K562 (cell line): Measurements from ENCODE around the gene GNG14. TPM values are rescaled to one million over a fixed set of nuclear protein-coding genes. Genes with fewer than 3 reads are reported as not detected.

Experiments
- ATAC-seq: fragments of 200-7000 bp; cut with Tn5 transposase; 3 replicates; pipeline ENCODE4 v1.9.1; 2020; ENCODE audit warnings: moderate library complexity
- BruUV-seq: library from RNA; stranded (reverse); fragments of 400-500 nt; replicated peaks from 2 replicates; lab custom pipeline; 2021; lab: Mats Ljungman, UMichigan
- CTCF ChIA-PET: fragments of 300-600 bp; formaldehyde crosslinking; extraction: SDS; loops from one replicate; lab custom pipeline; 2021; ENCODE audit warnings: low intra/inter-chr PET ratio; lab: Yijun Ruan, JAX
- POLR2A ChIA-PET: fragments of 300-600, 350-650 bp; sonication (Branson Sonifier 250); formaldehyde crosslinking; extraction: SDS; loops from one replicate; lab custom pipeline; 2021; ENCODE audit warnings: antibody characterized with exemption, inconsistent platforms; lab: Yijun Ruan, JAX
- DNase-seq, 4 experiments: peaks; one replicate each; pipeline versions ENCODE4 v3.0.0 to v3.0.0-alpha.2; 2011 to 2018; ENCODE audit warnings: low spot score in 3 of 4, mixed read lengths in 3 of 4; ENCODE audit errors: extremely low read depth in 1 of 4
- FAIRE-seq: peaks from 2 replicates; lab custom pipeline; 2011; peaks lifted over from hg19 to GRCh38; lab: Jason Lieb, UNC
- H2AFZ ChIP-seq: 2 replicates; pipeline ENCODE4 v1.6.0; 2011; ENCODE audit warnings: low read depth, low read length, control low read depth, inconsistent platforms
- H3K27ac ChIP-seq: fragments of 200-600 bp; 3 replicates; pipeline ENCODE4 v1.8.0; 2011; ENCODE audit warnings: low read depth, mild to moderate bottlenecking, control low read depth, inconsistent platforms, low read length, moderate library complexity, mixed read lengths; ENCODE audit errors: extremely low read depth
- H3K27me3 ChIP-seq, 2 experiments: fragments of 300-600 bp in 1 of 2; 2 replicates in 1 of 2; 3 replicates in 1 of 2; pipeline versions ENCODE4 v1.6.0 to v1.8.0; 2011; ENCODE audit warnings: inconsistent platforms in 2 of 2, low read length in 2 of 2, mild to moderate bottlenecking in 1 of 2, mixed read lengths in 1 of 2, moderate library complexity in 1 of 2; ENCODE audit not compliant: control insufficient read depth in 2 of 2, insufficient read depth in 2 of 2
- H3K36me3 ChIP-seq: fragments of 300-600 bp; 3 replicates; pipeline ENCODE4 v1.8.0; 2011; ENCODE audit warnings: mild to moderate bottlenecking, low read length, inconsistent platforms; ENCODE audit not compliant: control insufficient read depth, insufficient read depth
- H3K4me1 ChIP-seq, 2 experiments: fragments of 200-600 bp in 1 of 2; replicated peaks in 1 of 2; 2 replicates in 1 of 2; 3 replicates in 1 of 2; pipeline versions ENCODE4 v1.5.1 to v1.8.0; 2011; ENCODE audit warnings: inconsistent platforms in 2 of 2, low read length in 2 of 2, mild to moderate bottlenecking in 1 of 2, mixed read lengths in 1 of 2, moderate library complexity in 1 of 2; ENCODE audit not compliant: control insufficient read depth in 2 of 2, insufficient read depth in 2 of 2
- H3K4me2 ChIP-seq: 2 replicates; pipeline ENCODE4 v1.6.1; 2011; ENCODE audit warnings: low read length, control low read depth, inconsistent platforms, mixed read lengths; ENCODE audit not compliant: insufficient read depth
- H3K4me3 ChIP-seq: fragments of 200-600 bp; sonication (generic), shearing (Covaris generic); 2 replicates; pipeline ENCODE4 v1.5.1; 2016; ENCODE audit warnings: control low read depth, inconsistent platforms
- H3K79me2 ChIP-seq: fragments of 200-600 bp; 3 replicates; pipeline ENCODE4 v1.8.0; 2011; ENCODE audit warnings: low read length, inconsistent platforms; ENCODE audit not compliant: control insufficient read depth, insufficient read depth
- H3K9ac ChIP-seq, 2 experiments: 2 replicates each; pipeline versions ENCODE4 v1.6.0 to v1.6.1; 2011; ENCODE audit warnings: low read depth in 2 of 2, low read length in 2 of 2, control low read depth in 1 of 2, inconsistent platforms in 1 of 2, mild to moderate bottlenecking in 1 of 2, mixed read lengths in 1 of 2; ENCODE audit not compliant: insufficient read depth in 1 of 2
- H3K9me1 ChIP-seq: one replicate; pipeline ENCODE4 v1.6.0; 2011; ENCODE audit warnings: inconsistent platforms, mild to moderate bottlenecking, low read length, moderate library complexity; ENCODE audit not compliant: control insufficient read depth, insufficient read depth
- H3K9me3 ChIP-seq: replicated peaks from 2 replicates; pipeline ENCODE4 v1.5.1; 2011; ENCODE audit warnings: low read depth, low read length, inconsistent platforms; ENCODE audit not compliant: control insufficient read depth, insufficient read depth
- H4K20me1 ChIP-seq: replicated peaks from 2 replicates; pipeline ENCODE4 v1.6.1; 2011; ENCODE audit warnings: low read length, inconsistent platforms, mixed read lengths; ENCODE audit not compliant: control insufficient read depth, insufficient read depth
- GTF2A2 ChIP-seq: IDR thresholded peaks from 2 replicates; pipeline ENCODE4 v1.6.1; 2016; ENCODE audit warnings: mild to moderate bottlenecking, missing genetic modification characterization, missing compliant biosample characterization
- LCOR ChIP-seq: sonication (generic); formaldehyde crosslinking; IDR thresholded peaks from 2 replicates; pipeline ENCODE4 v1.8.0; 2022; ENCODE audit warnings: mild to moderate bottlenecking, missing genetic modification reagents
- MLX ChIP-seq, 2 experiments: fragments of 450-650 bp in 1 of 2; sonication (generic) in 1 of 2; formaldehyde crosslinking; conservative IDR thresholded peaks; 2 replicates each; pipeline versions ENCODE4 v1.4.0 to v1.8.1; 2020 to 2022; ENCODE audit warnings: mild to moderate bottlenecking in 1 of 2, missing genetic modification reagents in 1 of 2
- ZC3H4 ChIP-seq: sonication (generic); formaldehyde crosslinking; IDR thresholded peaks from 2 replicates; pipeline ENCODE4 v1.9.0; 2021; ENCODE audit warnings: missing genetic modification reagents, borderline replicate concordance
- ZFX ChIP-seq: sonication (generic); formaldehyde crosslinking; IDR thresholded peaks from 2 replicates; pipeline ENCODE4 v1.8.0; 2022; ENCODE audit warnings: mild to moderate bottlenecking, missing genetic modification reagents, moderate library complexity
- ZNF395 ChIP-seq: fragments of 200-800 bp; sonication (Bioruptor generic); IDR thresholded peaks from 2 replicates; pipeline ENCODE4 v1.6.1; 2017; ENCODE audit warnings: missing genetic modification characterization, missing compliant biosample characterization
- WGBS: fragments of 100-300 bp; shearing (Covaris generic); methylation state at CpG from one replicate; pipeline ENCODE4 v1.1.6; 2016; ENCODE audit warnings: low coverage, mixed read lengths; ENCODE audit not compliant: insufficient coverage; ENCODE audit errors: missing lambda C conversion rate; 5-methylcytosine and 5-hydroxymethylcytosine counted together
- in situ Hi-C: fragments of 300-500 bp; cut with MboI; formaldehyde crosslinking; loops from 4 replicates; pipeline ENCODE4 v1.15.0; 2018; ENCODE audit warnings: inconsistent platforms, mixed read lengths
- intact Hi-C: fragments of 100-400 bp; cut with micrococcal nuclease; formaldehyde crosslinking; loops from 2 replicates; pipeline ENCODE4 v1.14.2; 2022
- polyA plus RNA-seq, 8 experiments: library from polyadenylated mRNA; depleted of rRNA in 4 of 8; stranded (reverse) in 5 of 8; unstranded in 3 of 8; fragments of >200 nt; fragmentation: Nextera tagmentation in 2 of 8; fragmentation: Illumina TruSeq in 1 of 8; extraction: Ambion mirVana in 2 of 8; extraction: Trizol in 1 of 8; gene quantifications; 2 replicates each; pipeline versions ENCODE4 v1.2.1 to v1.2.3, GENCODE V29; 2011 to 2014; ENCODE audit warnings: inconsistent platforms in 1 of 8, missing spikeins in 1 of 8
- small RNA-seq: library from RNA; depleted of rRNA; stranded (forward); fragments of <200 nt; gene quantifications from one replicate; pipeline ENCODE3, GENCODE V24; 2014
- total RNA-seq, 7 experiments: library from RNA; depleted of rRNA in 6 of 7; stranded (reverse); fragments of >200 nt in 6 of 7; fragmentation: Illumina TruSeq in 2 of 7; extraction: Trizol in 2 of 7; gene quantifications; 2 replicates each; pipeline versions ENCODE4 v1.2.1 to v1.2.3, GENCODE V29; 2011 to 2021; ENCODE audit warnings: low replicate concordance in 1 of 7
- TF ChIP-seq, protein P1 (sequence below): sonication (generic); formaldehyde crosslinking; IDR thresholded peaks from 2 replicates; pipeline ENCODE4 v1.5.0; 2020; ENCODE audit warnings: missing genetic modification reagents

Gene GNG14
- total and polyA plus RNA-seq, 9 of the 15 experiments (the other 6 are each of a cell fraction or from before 2014, with no cell fraction given): not detected

GRCh38 chr19:12737835-12738351 lies 50.1 kb downstream of the GNG14 start:
- peak; percentile 15; the same call in 1 of the 2 replicates for TF ChIP-seq ZFX (CRISPR knock-in tag)
- peak; percentile 52; the same call in 1 of the 2 replicates for TF ChIP-seq ZNF395 (CRISPR knock-in tag)
- TF ChIP-seq LCOR: no peak; the same call in 1 of the 2 replicates
- TF ChIP-seq MLX (CRISPR knock-in tag; conservative IDR thresholded peaks at IDR 0.05): no peak
- TF ChIP-seq, protein P1, sequence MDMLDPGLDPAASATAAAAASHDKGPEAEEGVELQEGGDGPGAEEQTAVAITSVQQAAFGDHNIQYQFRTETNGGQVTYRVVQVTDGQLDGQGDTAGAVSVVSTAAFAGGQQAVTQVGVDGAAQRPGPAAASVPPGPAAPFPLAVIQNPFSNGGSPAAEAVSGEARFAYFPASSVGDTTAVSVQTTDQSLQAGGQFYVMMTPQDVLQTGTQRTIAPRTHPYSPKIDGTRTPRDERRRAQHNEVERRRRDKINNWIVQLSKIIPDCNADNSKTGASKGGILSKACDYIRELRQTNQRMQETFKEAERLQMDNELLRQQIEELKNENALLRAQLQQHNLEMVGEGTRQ: peak; percentile 54; the same call in 1 of the 2 replicates
- TF ChIP-seq ZC3H4 (CRISPR knock-in tag): 0 out of 2 replicates have a peak, but pooled peaks have one; percentile 13
- TF ChIP-seq GTF2A2 (tag): no peak
- Histone ChIP-seq H2AFZ (peak overlapping the region; percentile 94; the same call in 1 of the 2 replicates), H3K4me3 (peak overlapping the region; percentile 63), H3K9me1 (no peaks in the 10 kb centered on the region), H3K4me2 (peak overlapping the region; percentile 99), H3K9ac (peak overlapping the region; percentile 90 to 93), H3K36me3 (peaks cover 32% of the 10 kb centered on the region; the same call in 2 of the 3 replicates), H3K27me3 (no peaks in the 10 kb centered on the region), H3K4me1 (peaks cover 7 to 18% of the 10 kb centered on the region in 2 experiments), H4K20me1 (peaks cover 10% of the 10 kb centered on the region), H3K9me3 (no peaks in the 10 kb centered on the region), H3K79me2 (peaks cover 42% of the 10 kb centered on the region), H3K27ac (peak overlapping the region; percentile 97)
- DNase-seq (no peak), FAIRE-seq (no peak), ATAC-seq (no peak)
- BruUV-seq: TSS peak; percentile 79
- ChIA-PET CTCF (interaction anchor here (0.6 kb wide), 1 partner anchor 101 kb away, joined by 3 read pairs; the partner anchor contains the start of gene MAST1), POLR2A (interaction anchor here (0.6 to 2.2 kb wide), 6 partner anchors 9 to 1040 kb away, joined by 3 to 10 read pairs (median 6); partner anchors contain the start of genes JUNB and TNPO2)
- intact Hi-C loops: no loop called here
- in situ Hi-C loops: no loop called here
- 7% methylated on average over 13 of the region's 13 CpGs for WGBS

Small RNAs within 50 kb of the gene (small RNA-seq; reads per million reads assigned to genes)
- gene SNORD41: 210 reads per million, percentile 99 among the genes with 10 or more reads in this experiment

Other genes starting within 250 kb of the GNG14 start
Only the 7 nearest of the 25 such genes appear.
- 19.3 and 21.6 TPM in 2 replicates for gene MAN2B1, start 21.3 kb upstream of the GNG14 start, total RNA-seq (2014; rRNA removed)
- gene MAN2B1, start 21.3 kb upstream of the GNG14 start, total RNA-seq (2014; rRNA removed; fragmentation: Illumina TruSeq; extraction: Trizol): 5.3 and 6.6 TPM in 2 replicates
- gene MAN2B1, start 21.3 kb upstream of the GNG14 start, total RNA-seq (2015; rRNA removed; fragmentation: Illumina TruSeq; extraction: Trizol): 10.1 and 11.6 TPM in 2 replicates
- gene MAN2B1, start 21.3 kb upstream of the GNG14 start, total RNA-seq (2021): 33.8 and 34.0 TPM in 2 replicates
- 8.1 and 12.5 TPM in 2 replicates for gene MAN2B1, start 21.3 kb upstream of the GNG14 start, polyA plus RNA-seq (2011; rRNA removed)
- gene MAN2B1, start 21.3 kb upstream of the GNG14 start, polyA plus RNA-seq (2014; fragmentation: Illumina TruSeq; extraction: Trizol): 11.4 and 18.0 TPM in 2 replicates
- under 1 TPM; 0.59 to 0.63 TPM for gene MAN2B1, start 21.3 kb upstream of the GNG14 start, polyA plus RNA-seq (2014; fragmentation: Nextera tagmentation; extraction: Ambion mirVana)
- 14.2 and 14.7 TPM in 2 replicates for gene MAN2B1, start 21.3 kb upstream of the GNG14 start, polyA plus RNA-seq (2014; rRNA removed)
- 19.7 and 21.3 TPM in 2 replicates for gene WDR83, start 21.2 kb upstream of the GNG14 start, total RNA-seq (2014; rRNA removed)
- 3.1 and 4.0 TPM in 2 replicates for gene WDR83, start 21.2 kb upstream of the GNG14 start, total RNA-seq (2014; rRNA removed; fragmentation: Illumina TruSeq; extraction: Trizol)
- gene WDR83, start 21.2 kb upstream of the GNG14 start, total RNA-seq (2015; rRNA removed; fragmentation: Illumina TruSeq; extraction: Trizol): 9.3 and 9.5 TPM in 2 replicates
- gene WDR83, start 21.2 kb upstream of the GNG14 start, total RNA-seq (2021): 16.7 and 17.7 TPM in 2 replicates
- gene WDR83, start 21.2 kb upstream of the GNG14 start, polyA plus RNA-seq (2011; rRNA removed): 4.2 and 4.7 TPM in 2 replicates
- gene WDR83, start 21.2 kb upstream of the GNG14 start, polyA plus RNA-seq (2014; fragmentation: Illumina TruSeq; extraction: Trizol): 3.9 and 9.8 TPM in 2 replicates
- 1 to 10 TPM in 1 of 2 experiments, under 1 TPM in 1; 0.52 to 2.9 TPM for gene WDR83, start 21.2 kb upstream of the GNG14 start, polyA plus RNA-seq (2014; fragmentation: Nextera tagmentation; extraction: Ambion mirVana)
- gene WDR83, start 21.2 kb upstream of the GNG14 start, polyA plus RNA-seq (2014; rRNA removed): 13.9 and 17.5 TPM in 2 replicates
- 90.2 and 99.2 TPM in 2 replicates for gene DHPS, start 6.1 kb upstream of the GNG14 start, total RNA-seq (2014; rRNA removed)
- 55.7 and 56.5 TPM in 2 replicates for gene DHPS, start 6.1 kb upstream of the GNG14 start, total RNA-seq (2014; rRNA removed; fragmentation: Illumina TruSeq; extraction: Trizol)
- 61.0 and 62.6 TPM in 2 replicates for gene DHPS, start 6.1 kb upstream of the GNG14 start, total RNA-seq (2015; rRNA removed; fragmentation: Illumina TruSeq; extraction: Trizol)
- gene DHPS, start 6.1 kb upstream of the GNG14 start, total RNA-seq (2021): 94.8 and 98.8 TPM in 2 replicates
- gene DHPS, start 6.1 kb upstream of the GNG14 start, polyA plus RNA-seq (2011; rRNA removed): 81.0 and 120 TPM in 2 replicates
- gene DHPS, start 6.1 kb upstream of the GNG14 start, polyA plus RNA-seq (2014; fragmentation: Illumina TruSeq; extraction: Trizol): 79.9 and 80.2 TPM in 2 replicates
- gene DHPS, start 6.1 kb upstream of the GNG14 start, polyA plus RNA-seq (2014; fragmentation: Nextera tagmentation; extraction: Ambion mirVana): 10 to 100 TPM; 47.1 to 54.1 TPM
- gene DHPS, start 6.1 kb upstream of the GNG14 start, polyA plus RNA-seq (2014; rRNA removed): 102 and 110 TPM in 2 replicates
- 15.9 and 18.0 TPM in 2 replicates for gene FBXW9, start 8.6 kb downstream of the GNG14 start, total RNA-seq (2014; rRNA removed)
- gene FBXW9, start 8.6 kb downstream of the GNG14 start, total RNA-seq (2014; rRNA removed; fragmentation: Illumina TruSeq; extraction: Trizol): 2.0 TPM in 2 replicates
- 6.0 and 6.2 TPM in 2 replicates for gene FBXW9, start 8.6 kb downstream of the GNG14 start, total RNA-seq (2015; rRNA removed; fragmentation: Illumina TruSeq; extraction: Trizol)
- 16.8 and 17.3 TPM in 2 replicates for gene FBXW9, start 8.6 kb downstream of the GNG14 start, total RNA-seq (2021)
- gene FBXW9, start 8.6 kb downstream of the GNG14 start, polyA plus RNA-seq (2011; rRNA removed): 9.4 and 12.4 TPM in 2 replicates
- 3.6 and 9.1 TPM in 2 replicates for gene FBXW9, start 8.6 kb downstream of the GNG14 start, polyA plus RNA-seq (2014; fragmentation: Illumina TruSeq; extraction: Trizol)
- gene FBXW9, start 8.6 kb downstream of the GNG14 start, polyA plus RNA-seq (2014; fragmentation: Nextera tagmentation; extraction: Ambion mirVana): 1 to 10 TPM in 1 of 2 experiments, under 1 TPM in 1; 0.23 to 1.3 TPM
- 19.0 and 21.7 TPM in 2 replicates for gene FBXW9, start 8.6 kb downstream of the GNG14 start, polyA plus RNA-seq (2014; rRNA removed)
- gene TNPO2, start 35.9 kb downstream of the GNG14 start, total RNA-seq (2014; rRNA removed): 25.7 and 36.2 TPM in 2 replicates
- 30.0 and 40.3 TPM in 2 replicates for gene TNPO2, start 35.9 kb downstream of the GNG14 start, total RNA-seq (2014; rRNA removed; fragmentation: Illumina TruSeq; extraction: Trizol)
- 53.8 and 55.5 TPM in 2 replicates for gene TNPO2, start 35.9 kb downstream of the GNG14 start, total RNA-seq (2015; rRNA removed; fragmentation: Illumina TruSeq; extraction: Trizol)
- gene TNPO2, start 35.9 kb downstream of the GNG14 start, total RNA-seq (2021): 107 and 126 TPM in 2 replicates
- gene TNPO2, start 35.9 kb downstream of the GNG14 start, polyA plus RNA-seq (2011; rRNA removed): 88.4 and 110 TPM in 2 replicates
- 66.6 and 67.0 TPM in 2 replicates for gene TNPO2, start 35.9 kb downstream of the GNG14 start, polyA plus RNA-seq (2014; fragmentation: Illumina TruSeq; extraction: Trizol)
- gene TNPO2, start 35.9 kb downstream of the GNG14 start, polyA plus RNA-seq (2014; fragmentation: Nextera tagmentation; extraction: Ambion mirVana): 1 to 10 TPM; 6.0 to 6.3 TPM
- gene TNPO2, start 35.9 kb downstream of the GNG14 start, polyA plus RNA-seq (2014; rRNA removed): 78.0 and 80.9 TPM in 2 replicates
- 375 and 478 TPM in 2 replicates for gene TRIR, start 46.7 kb downstream of the GNG14 start, total RNA-seq (2014; rRNA removed)
- 97.4 and 105 TPM in 2 replicates for gene TRIR, start 46.7 kb downstream of the GNG14 start, total RNA-seq (2014; rRNA removed; fragmentation: Illumina TruSeq; extraction: Trizol)
- 127 and 137 TPM in 2 replicates for gene TRIR, start 46.7 kb downstream of the GNG14 start, total RNA-seq (2015; rRNA removed; fragmentation: Illumina TruSeq; extraction: Trizol)
- gene TRIR, start 46.7 kb downstream of the GNG14 start, total RNA-seq (2021): 158 and 173 TPM in 2 replicates
- 137 and 153 TPM in 2 replicates for gene TRIR, start 46.7 kb downstream of the GNG14 start, polyA plus RNA-seq (2011; rRNA removed)
- gene TRIR, start 46.7 kb downstream of the GNG14 start, polyA plus RNA-seq (2014; fragmentation: Illumina TruSeq; extraction: Trizol): 126 and 135 TPM in 2 replicates
- 10 to 100 TPM; 36.7 to 40.5 TPM for gene TRIR, start 46.7 kb downstream of the GNG14 start, polyA plus RNA-seq (2014; fragmentation: Nextera tagmentation; extraction: Ambion mirVana)
- 487 and 512 TPM in 2 replicates for gene TRIR, start 46.7 kb downstream of the GNG14 start, polyA plus RNA-seq (2014; rRNA removed)
- 67.7 and 89.3 TPM in 2 replicates for gene GET3, start 49.5 kb downstream of the GNG14 start, total RNA-seq (2014; rRNA removed)
- gene GET3, start 49.5 kb downstream of the GNG14 start, total RNA-seq (2014; rRNA removed; fragmentation: Illumina TruSeq; extraction: Trizol): 21.6 and 26.0 TPM in 2 replicates
- 50.1 TPM in 2 replicates for gene GET3, start 49.5 kb downstream of the GNG14 start, total RNA-seq (2015; rRNA removed; fragmentation: Illumina TruSeq; extraction: Trizol)
- gene GET3, start 49.5 kb downstream of the GNG14 start, total RNA-seq (2021): 51.8 and 55.3 TPM in 2 replicates
- 63.5 and 79.5 TPM in 2 replicates for gene GET3, start 49.5 kb downstream of the GNG14 start, polyA plus RNA-seq (2011; rRNA removed)
- 68.4 and 73.2 TPM in 2 replicates for gene GET3, start 49.5 kb downstream of the GNG14 start, polyA plus RNA-seq (2014; fragmentation: Illumina TruSeq; extraction: Trizol)
- 10 to 100 TPM in 1 of 2 experiments, 1 to 10 TPM in 1; 8.3 to 29.1 TPM for gene GET3, start 49.5 kb downstream of the GNG14 start, polyA plus RNA-seq (2014; fragmentation: Nextera tagmentation; extraction: Ambion mirVana)
- gene GET3, start 49.5 kb downstream of the GNG14 start, polyA plus RNA-seq (2014; rRNA removed): 83.5 and 85.1 TPM in 2 replicates